ENCODE measurements around the gene HMX3. TPM values are rescaled to one million over a fixed set of nuclear protein-coding genes. Genes with fewer than 3 reads are reported as not detected.

The HMX3 gene
- polyA plus RNA-seq (2013) = not detected in 2 replicates

DNA sequence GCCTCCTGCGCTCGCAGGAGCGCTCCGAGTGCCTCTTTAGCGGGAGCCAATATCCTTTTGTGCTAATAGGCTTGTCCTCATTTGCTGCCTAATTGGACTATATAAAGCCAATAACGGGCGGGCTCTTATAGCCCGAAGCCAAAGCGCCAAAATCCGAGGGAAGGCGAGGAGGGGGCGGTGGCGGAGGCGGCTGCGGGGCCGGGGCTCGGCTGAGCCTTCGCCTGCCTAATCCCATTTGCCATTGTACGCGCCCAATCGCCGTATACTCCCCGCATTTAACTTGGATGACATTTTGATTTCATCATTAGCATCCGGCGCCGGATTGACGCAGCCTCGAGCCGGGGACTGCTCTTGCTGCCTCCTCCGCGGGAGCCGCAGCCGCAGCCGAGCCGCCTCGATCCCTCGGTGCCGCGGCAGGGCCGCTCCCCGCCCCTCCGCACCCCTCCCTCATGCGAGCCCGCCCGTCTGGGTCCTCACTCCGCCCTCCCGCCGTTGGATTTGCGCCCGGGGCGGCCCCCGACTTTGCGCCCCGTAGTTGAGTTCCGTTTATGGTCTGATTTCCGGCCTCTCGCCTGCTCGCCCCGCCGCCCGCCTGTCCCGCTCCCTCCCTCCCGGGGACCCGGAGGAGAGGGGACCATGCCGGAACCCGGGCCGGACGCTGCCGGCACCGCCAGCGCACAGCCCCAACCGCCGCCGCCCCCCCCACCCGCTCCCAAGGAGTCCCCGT is at the start of gene HMX3:
Gene HMX3, plus strand, starts transcription at position 556 of the 727 bp plus-strand sequence. Its CDS starts 81 bp downstream, at position 637.
- no peaks in the 10 kb centered on the region for H3K79me1 ChIP-seq (ENCODE audit: low read length)

DNA sequence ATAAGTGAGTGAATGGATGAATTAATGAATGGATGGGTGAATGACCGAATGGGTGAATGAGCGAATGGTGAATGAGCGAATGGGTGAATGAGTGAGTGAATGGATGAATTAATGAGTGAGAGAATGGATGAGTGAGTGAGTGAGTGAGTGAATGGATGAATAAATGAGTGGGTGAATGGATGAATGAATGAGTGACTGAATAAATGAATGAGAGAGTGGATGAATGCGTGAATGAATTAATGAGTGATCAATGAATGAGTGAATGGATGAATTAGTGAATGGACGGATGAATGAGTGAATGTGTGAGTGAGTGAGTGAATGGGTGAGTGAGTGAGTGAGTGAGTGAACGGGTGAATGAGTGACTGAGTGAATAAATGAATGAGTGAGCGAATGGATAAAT is 49.5 kb upstream of the HMX3 start:
- WGBS (ENCODE audit: extremely low coverage, insufficient coverage, insufficient read length) = over 99% methylated on average over 6 of the region's 7 CpGs
- H3K9me3 ChIP-seq (ENCODE audit: insufficient read depth, low read depth, low read length) = no peaks in the 10 kb centered on the region

More for the DNA sequence above, at the start of gene HMX3:
- no peak within 1 kb of the TSS for H2AFZ ChIP-seq (ENCODE audit: insufficient read depth, low read length, poor library complexity)
- H3K79me2 ChIP-seq (ENCODE audit: control insufficient read depth, insufficient read depth, low read length, poor library complexity) = no peaks in the 10 kb centered on the region
- H4K8ac ChIP-seq (ENCODE audit: low read depth, low read length) = no peak within 1 kb of the TSS
- no peak within 1 kb of the TSS for H3K9ac ChIP-seq (ENCODE audit: low read length)
- peaks cover 5% of the 10 kb centered on the region for H3K9me3 ChIP-seq (ENCODE audit: insufficient read depth, low read depth, low read length)
- peaks cover 83% of the 10 kb centered on the region for H3K27me3 ChIP-seq (ENCODE audit: insufficient read depth, low read length)
- no peak within 1 kb of the TSS for H2AK5ac ChIP-seq (ENCODE audit: low read length)
- no peak within 1 kb of the TSS for H3K23ac ChIP-seq (ENCODE audit: low read length)
- peaks cover 15 to 33% of the 10 kb centered on the region in 2 experiments for H3K4me1 ChIP-seq (ENCODE audit: control insufficient read depth in 1 of 2, insufficient read depth in 2 of 2, low read length in 2 of 2)
- H3K14ac ChIP-seq (ENCODE audit: low read length) = no peak within 1 kb of the TSS
- no peak within 1 kb of the TSS for H3K18ac ChIP-seq (ENCODE audit: low read length)
- no peak within 1 kb of the TSS for H4K12ac ChIP-seq (ENCODE audit: low read depth, low read length)
- no peak within 1 kb of the TSS for H2BK5ac ChIP-seq (ENCODE audit: low read depth, low read length, poor library complexity)
- H3K4ac ChIP-seq (ENCODE audit: low read depth, low read length) = no peak within 1 kb of the TSS
- DNase-seq = no peak
- peak within 1 kb of the TSS; percentile 60 for H3K4me2 ChIP-seq (ENCODE audit: low read length)
- no peak within 1 kb of the TSS for H3K27ac ChIP-seq (ENCODE audit: low read depth, low read length)
- no peak within 1 kb of the TSS for H2BK120ac ChIP-seq (ENCODE audit: insufficient read depth, low read length, poor library complexity)
- no peaks in the 10 kb centered on the region for H3K36me3 ChIP-seq (ENCODE audit: control insufficient read depth in 1 of 2, insufficient read depth in 2 of 2, low read length in 2 of 2)
- H2BK12ac ChIP-seq (ENCODE audit: low read length) = no peak within 1 kb of the TSS
- no peak within 1 kb of the TSS for H3K4me3 ChIP-seq (ENCODE audit: low read depth, low read length)
- WGBS (ENCODE audit: extremely low coverage, insufficient coverage, insufficient read length) = no CpG with 5 or more reads among the region's 76 CpGs
- no peak within 1 kb of the TSS for H4K91ac ChIP-seq (ENCODE audit: low read depth, low read length)

DNA sequence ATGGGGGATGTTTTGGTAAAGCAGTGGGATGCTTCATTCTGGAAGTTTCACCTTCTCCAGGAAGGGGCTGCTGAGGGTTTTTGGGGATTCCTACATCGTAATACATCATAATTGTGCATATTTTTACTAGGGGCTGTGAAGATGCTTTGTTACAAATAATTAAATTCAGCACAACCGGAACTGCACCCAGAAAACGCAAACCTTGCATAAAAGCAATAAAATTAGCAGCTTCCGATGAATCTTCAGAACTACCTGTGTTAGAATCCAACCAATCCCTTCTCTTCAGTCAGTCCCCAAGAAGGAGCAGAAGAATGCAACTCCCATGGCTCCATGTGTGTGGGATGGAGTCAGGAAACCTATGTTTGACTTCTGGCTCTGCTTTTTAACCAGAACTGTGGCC is 48.4 kb upstream of the HMX3 start:
- Histone ChIP-seq H4K8ac (ENCODE audit: low read depth, low read length) (no peak overlapping the region), H2BK12ac (ENCODE audit: low read length) (no peak overlapping the region), H3K36me3 (ENCODE audit: control insufficient read depth in 1 of 2, insufficient read depth in 2 of 2, low read length in 2 of 2) (no peaks in the 10 kb centered on the region), H3K9ac (ENCODE audit: low read length) (no peak overlapping the region), H3K27me3 (ENCODE audit: insufficient read depth, low read length) (no peaks in the 10 kb centered on the region), H4K91ac (ENCODE audit: low read depth, low read length) (no peak overlapping the region), H3K4ac (ENCODE audit: low read depth, low read length) (no peak overlapping the region), H3K9me3 (ENCODE audit: insufficient read depth, low read depth, low read length) (no peaks in the 10 kb centered on the region), H3K79me2 (ENCODE audit: control insufficient read depth, insufficient read depth, low read length, poor library complexity) (no peaks in the 10 kb centered on the region), H4K12ac (ENCODE audit: low read depth, low read length) (no peak overlapping the region), H3K4me2 (ENCODE audit: low read length) (no peak overlapping the region), H3K27ac (ENCODE audit: low read depth, low read length) (no peak overlapping the region), H2AK5ac (ENCODE audit: low read length) (no peak overlapping the region), H3K4me3 (ENCODE audit: low read depth, low read length) (no peak overlapping the region), H3K14ac (ENCODE audit: low read length) (no peak overlapping the region), H3K18ac (ENCODE audit: low read length) (no peak overlapping the region), H3K23ac (ENCODE audit: low read length) (no peak overlapping the region), H2BK5ac (ENCODE audit: low read depth, low read length, poor library complexity) (no peak overlapping the region), H2BK120ac (ENCODE audit: insufficient read depth, low read length, poor library complexity) (no peak overlapping the region), H3K79me1 (ENCODE audit: low read length) (no peaks in the 10 kb centered on the region), H3K4me1 (ENCODE audit: control insufficient read depth in 1 of 2, insufficient read depth in 2 of 2, low read length in 2 of 2) (no peaks in the 10 kb centered on the region), H2AFZ (ENCODE audit: insufficient read depth, low read length, poor library complexity) (no peak overlapping the region)
- WGBS (ENCODE audit: extremely low coverage, insufficient coverage, insufficient read length) = no CpG with 5 or more reads among the region's 4 CpGs
- no peak for DNase-seq

More for the DNA sequence above, 49.5 kb upstream of the HMX3 start:
- Histone ChIP-seq H3K4me1 (ENCODE audit: control insufficient read depth in 1 of 2, insufficient read depth in 2 of 2, low read length in 2 of 2) (no peaks in the 10 kb centered on the region), H3K18ac (ENCODE audit: low read length) (no peak overlapping the region), H2AFZ (ENCODE audit: insufficient read depth, low read length, poor library complexity) (no peak overlapping the region), H2BK5ac (ENCODE audit: low read depth, low read length, poor library complexity) (no peak overlapping the region), H3K9ac (ENCODE audit: low read length) (no peak overlapping the region), H3K4me3 (ENCODE audit: low read depth, low read length) (no peak overlapping the region), H3K4me2 (ENCODE audit: low read length) (no peak overlapping the region), H3K14ac (ENCODE audit: low read length) (no peak overlapping the region), H3K4ac (ENCODE audit: low read depth, low read length) (no peak overlapping the region), H4K8ac (ENCODE audit: low read depth, low read length) (no peak overlapping the region), H2BK12ac (ENCODE audit: low read length) (no peak overlapping the region), H3K36me3 (ENCODE audit: control insufficient read depth in 1 of 2, insufficient read depth in 2 of 2, low read length in 2 of 2) (no peaks in the 10 kb centered on the region), H3K27ac (ENCODE audit: low read depth, low read length) (no peak overlapping the region), H3K79me1 (ENCODE audit: low read length) (no peaks in the 10 kb centered on the region), H3K23ac (ENCODE audit: low read length) (no peak overlapping the region), H4K12ac (ENCODE audit: low read depth, low read length) (no peak overlapping the region), H3K79me2 (ENCODE audit: control insufficient read depth, insufficient read depth, low read length, poor library complexity) (no peaks in the 10 kb centered on the region), H4K91ac (ENCODE audit: low read depth, low read length) (no peak overlapping the region), H2AK5ac (ENCODE audit: low read length) (no peak overlapping the region), H3K27me3 (ENCODE audit: insufficient read depth, low read length) (no peaks in the 10 kb centered on the region), H2BK120ac (ENCODE audit: insufficient read depth, low read length, poor library complexity) (no peak overlapping the region)
- DNase-seq = no peak

DNA sequence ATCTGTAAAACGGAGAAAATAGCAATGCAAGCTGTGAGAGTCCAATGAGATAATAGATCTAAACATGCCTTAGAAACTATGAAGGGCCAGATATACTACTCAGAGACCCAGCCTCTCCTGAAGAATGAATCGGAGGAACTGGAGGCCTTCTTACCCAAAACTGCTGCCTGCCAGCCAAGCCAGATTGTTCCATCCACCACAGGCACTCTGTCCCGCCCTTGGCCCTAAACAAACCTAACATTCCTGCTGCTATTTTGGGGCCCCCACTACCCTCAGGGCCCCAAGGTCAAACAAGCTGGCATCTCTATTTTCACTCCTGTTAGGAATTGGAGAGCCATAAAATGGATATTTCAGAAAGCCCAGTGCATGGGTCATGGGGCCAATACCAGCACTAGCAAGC is 48.0 kb upstream of the HMX3 start:
- no peak overlapping the region for H2AFZ ChIP-seq (ENCODE audit: insufficient read depth, low read length, poor library complexity)
- no peaks in the 10 kb centered on the region for H3K79me2 ChIP-seq (ENCODE audit: control insufficient read depth, insufficient read depth, low read length, poor library complexity)
- H4K12ac ChIP-seq (ENCODE audit: low read depth, low read length) = no peak overlapping the region
- no CpG with 5 or more reads among the region's 3 CpGs for WGBS (ENCODE audit: extremely low coverage, insufficient coverage, insufficient read length)
- H2BK12ac ChIP-seq (ENCODE audit: low read length) = no peak overlapping the region
- no peaks in the 10 kb centered on the region for H3K79me1 ChIP-seq (ENCODE audit: low read length)
- H3K9ac ChIP-seq (ENCODE audit: low read length) = no peak overlapping the region
- peak in 1 of 2 donors; percentile 16 for DNase-seq
- no peaks in the 10 kb centered on the region for H3K27me3 ChIP-seq (ENCODE audit: insufficient read depth, low read length)
- no peak overlapping the region for H3K4me3 ChIP-seq (ENCODE audit: low read depth, low read length)
- H3K27ac ChIP-seq (ENCODE audit: low read depth, low read length) = no peak overlapping the region
- H3K36me3 ChIP-seq (ENCODE audit: control insufficient read depth in 1 of 2, insufficient read depth in 2 of 2, low read length in 2 of 2) = no peaks in the 10 kb centered on the region
- H3K9me3 ChIP-seq (ENCODE audit: insufficient read depth, low read depth, low read length) = no peaks in the 10 kb centered on the region
- H2BK120ac ChIP-seq (ENCODE audit: insufficient read depth, low read length, poor library complexity) = no peak overlapping the region
- H3K4me1 ChIP-seq (ENCODE audit: control insufficient read depth in 1 of 2, insufficient read depth in 2 of 2, low read length in 2 of 2) = no peaks in the 10 kb centered on the region
- H3K4me2 ChIP-seq (ENCODE audit: low read length) = no peak overlapping the region
- no peak overlapping the region for H4K91ac ChIP-seq (ENCODE audit: low read depth, low read length)
- no peak overlapping the region for H4K8ac ChIP-seq (ENCODE audit: low read depth, low read length)
- no peak overlapping the region for H3K18ac ChIP-seq (ENCODE audit: low read length)
- H3K14ac ChIP-seq (ENCODE audit: low read length) = no peak overlapping the region
- no peak overlapping the region for H2BK5ac ChIP-seq (ENCODE audit: low read depth, low read length, poor library complexity)
- no peak overlapping the region for H2AK5ac ChIP-seq (ENCODE audit: low read length)
- no peak overlapping the region for H3K4ac ChIP-seq (ENCODE audit: low read depth, low read length)
- no peak overlapping the region for H3K23ac ChIP-seq (ENCODE audit: low read length)
